Endothelial cell of umbilical vein (primary cell): ENCODE data around the gene CMTM3. TPM values are rescaled to one million over a fixed set of nuclear protein-coding genes. Genes with fewer than 3 reads are reported as not detected.
"Not testable (repeated sequence)": the region's sequence is repeated elsewhere in the genome, so short reads cannot be mapped to it uniquely, and the experiment has no call there.

Experiments
- BruUV-seq: library from RNA; stranded (reverse); fragments of 400-500 nt; replicated peaks from 2 replicates; lab custom pipeline; 2021; lab: Mats Ljungman, UMichigan
- CTCF ChIA-PET: fragments of 300-600, 350-600 bp; sonication (Branson Sonifier 250); formaldehyde crosslinking; loops from one replicate; lab custom pipeline; 2021; ENCODE audit warnings: antibody characterized with exemption, inconsistent platforms; lab: Charles Lee
- POLR2A ChIA-PET: fragments of 300-600, 350-600 bp; sonication (Branson Sonifier 250); formaldehyde crosslinking; loops from one replicate; lab custom pipeline; 2021; ENCODE audit warnings: antibody characterized with exemption, inconsistent platforms; lab: Charles Lee
- DNase-seq: peaks from one replicate; pipeline ENCODE4 v3.0.0-alpha.2; 2011; ENCODE audit warnings: low read depth, low spot score
- FAIRE-seq: peaks from 2 replicates; lab custom pipeline; 2011; peaks lifted over from hg19 to GRCh38; lab: Jason Lieb, UNC
- H2AFZ ChIP-seq: 2 replicates; pipeline ENCODE4 v1.6.0; 2012; ENCODE audit warnings: low read depth, low read length, control low read depth, inconsistent platforms
- H3K27ac ChIP-seq: 2 replicates; pipeline ENCODE4 v1.5.1; 2011; ENCODE audit warnings: low read depth, mild to moderate bottlenecking, control low read depth, low read length, moderate library complexity; ENCODE audit not compliant: insufficient read depth
- H3K27me3 ChIP-seq, 2 experiments: 2 replicates each; pipeline versions ENCODE4 v1.6.0 to v1.6.1; 2011; ENCODE audit warnings: low read length in 2 of 2, mixed read lengths in 1 of 2; ENCODE audit not compliant: control insufficient read depth in 2 of 2, insufficient read depth in 2 of 2
- H3K36me3 ChIP-seq, 2 experiments: 2 replicates in 1 of 2; 3 replicates in 1 of 2; pipeline ENCODE4 v1.5.1; 2011; ENCODE audit warnings: low read length in 2 of 2, mild to moderate bottlenecking in 1 of 2, moderate library complexity in 1 of 2; ENCODE audit not compliant: control insufficient read depth in 2 of 2, insufficient read depth in 2 of 2; ENCODE audit errors: extremely low read depth in 1 of 2
- H3K4me1 ChIP-seq: 3 replicates; pipeline ENCODE4 v1.5.1; 2011; ENCODE audit warnings: mild to moderate bottlenecking, low read length; ENCODE audit not compliant: control insufficient read depth, insufficient read depth; ENCODE audit errors: extremely low read depth
- H3K4me2 ChIP-seq: 2 replicates; pipeline ENCODE4 v1.6.1; 2011; ENCODE audit warnings: low read length, control low read depth, mixed read lengths; ENCODE audit not compliant: insufficient read depth
- H3K4me3 ChIP-seq, 3 experiments: fragments of 200-600 bp in 1 of 3; sonication (generic), shearing (Covaris generic) in 1 of 3; replicated peaks in 1 of 3; 2 replicates each; pipeline ENCODE4 v1.5.1; 2011 to 2016; ENCODE audit warnings: control low read depth in 3 of 3, low read length in 3 of 3, mild to moderate bottlenecking in 2 of 3, inconsistent platforms in 1 of 3, low read depth in 1 of 3, moderate library complexity in 1 of 3; ENCODE audit not compliant: insufficient read depth in 1 of 3
- H3K79me2 ChIP-seq: 2 replicates; pipeline ENCODE4 v1.6.0; 2012; ENCODE audit warnings: low read length, inconsistent platforms; ENCODE audit not compliant: control insufficient read depth, insufficient read depth
- H3K9ac ChIP-seq: replicated peaks from 2 replicates; pipeline ENCODE3; 2011; ENCODE audit warnings: low read length, control low read depth; ENCODE audit not compliant: insufficient read depth; ENCODE audit errors: extremely low read depth
- H3K9me1 ChIP-seq: replicated peaks from 3 replicates; pipeline ENCODE4 v1.6.0; 2011; ENCODE audit warnings: mild to moderate bottlenecking, low read length; ENCODE audit not compliant: control insufficient read depth, insufficient read depth; ENCODE audit errors: extremely low read depth
- H3K9me3 ChIP-seq: replicated peaks from 2 replicates; pipeline ENCODE4 v1.5.1; 2012; ENCODE audit warnings: low read length, inconsistent platforms; ENCODE audit not compliant: control insufficient read depth, insufficient read depth
- H4K20me1 ChIP-seq: replicated peaks from 2 replicates; pipeline ENCODE3; 2011; ENCODE audit warnings: mild to moderate bottlenecking, low read length; ENCODE audit not compliant: control insufficient read depth, insufficient read depth; ENCODE audit errors: extremely low read depth
- CTCF ChIP-seq, 2 donors: IDR thresholded peaks; 1 replicate in 1 of 2; 2 replicates in 1 of 2; pipeline ENCODE4 v1.5.1; 2011; ENCODE audit warnings: low read length in 2 of 2, mild to moderate bottlenecking in 2 of 2, moderate library complexity in 2 of 2, control low read depth in 1 of 2, inconsistent platforms in 1 of 2, low read depth in 1 of 2; ENCODE audit not compliant: insufficient read depth in 1 of 2; ENCODE audit errors: extremely low read depth in 1 of 2
- EZH2 ChIP-seq: IDR thresholded peaks from 2 replicates; pipeline ENCODE4 v1.6.1; 2012; ENCODE audit warnings: borderline replicate concordance, low read depth, mild to moderate bottlenecking, moderate library complexity, low read length, inconsistent platforms; ENCODE audit not compliant: severe bottlenecking
- FOS ChIP-seq: IDR thresholded peaks from 2 replicates; pipeline ENCODE4 v1.6.1; 2011; ENCODE audit warnings: mild to moderate bottlenecking, low read length, moderate library complexity, borderline replicate concordance; ENCODE audit not compliant: insufficient read depth
- GATA2 ChIP-seq: IDR thresholded peaks from 2 replicates; pipeline ENCODE4 v1.7.0; 2011; ENCODE audit warnings: low read depth, mild to moderate bottlenecking, moderate library complexity, mixed read lengths, low read length; ENCODE audit not compliant: insufficient read length, insufficient read depth
- JUN ChIP-seq: IDR thresholded peaks from 2 replicates; pipeline ENCODE4 v1.6.1; 2011; ENCODE audit warnings: borderline replicate concordance, low read depth; ENCODE audit not compliant: insufficient read length, insufficient read depth
- MAX ChIP-seq: IDR thresholded peaks from 2 replicates; pipeline ENCODE4 v1.6.1; 2011; ENCODE audit not compliant: insufficient read depth, insufficient read length
- MYC ChIP-seq: IDR thresholded peaks from one replicate; pipeline ENCODE4 v1.6.1; 2011; ENCODE audit warnings: mild to moderate bottlenecking, low read depth, low read length
- POLR2A ChIP-seq: IDR thresholded peaks from 2 replicates; pipeline ENCODE4 v1.6.1; 2012; ENCODE audit warnings: low read depth, mild to moderate bottlenecking, control low read depth, low read length
- POLR2AphosphoS5 ChIP-seq: IDR thresholded peaks from 2 replicates; pipeline ENCODE4 v1.6.1; 2012; ENCODE audit warnings: low read depth, mild to moderate bottlenecking, control low read depth, low read length, moderate library complexity; ENCODE audit not compliant: insufficient read depth
- dilution Hi-C: fragments of 300-500 bp; cut with MboI; formaldehyde crosslinking; loops from one replicate; pipeline ENCODE4 v1.15.0; 2019; ENCODE audit warnings: low sequenced_read_pairs; ENCODE audit not compliant: extremely low pct_ligation_motif_present
- intact Hi-C: fragments of 100-400 bp; cut with micrococcal nuclease; formaldehyde crosslinking; loops from one replicate; pipeline ENCODE4 v1.10.0; 2022
- polyA plus RNA-seq, 4 experiments: library from polyadenylated mRNA; depleted of rRNA in 3 of 4; stranded (reverse) in 3 of 4; unstranded in 1 of 4; fragments of >200 nt; gene quantifications; 2 replicates each; pipeline versions ENCODE4 v1.2.1 to v1.2.3, GENCODE V29; 2011 to 2012; ENCODE audit warnings: missing spikeins in 1 of 4
- total RNA-seq: library from RNA; stranded (reverse); gene quantifications from 2 replicates; pipeline ENCODE4 v1.2.3, GENCODE V29; 2021

CMTM3 gene
- total and polyA plus RNA-seq, 2 donors (not counting 3 experiments of a cell fraction or from before 2014, with no cell fraction given): 83.6 to 86.2 TPM

GRCh38 chr16:66610111-66610820, 5.8 kb downstream of the CMTM3 start:
- no peak for FAIRE-seq
- no peak overlapping the region for H3K27ac ChIP-seq
- TF ChIP-seq CTCF (IDR thresholded peaks at IDR 0.05; ENCODE audit: extremely low read depth in 1 of 2, insufficient read depth in 1 of 2, low read depth in 1 of 2, low read length in 2 of 2): no peak
- TF ChIP-seq EZH2: no peak
- TF ChIP-seq JUN: no peak
- no peak for TF ChIP-seq MAX
- no peak for TF ChIP-seq POLR2A
- no peak for TF ChIP-seq MYC
- no peak for TF ChIP-seq FOS
- no peak for TF ChIP-seq POLR2AphosphoS5
- no peak for TF ChIP-seq GATA2
- DNase-seq: no peak
- peaks cover 27% of the 10 kb centered on the region for H3K79me2 ChIP-seq
- H4K20me1 ChIP-seq: no peaks in the 10 kb centered on the region
- no peaks in the 10 kb centered on the region for H3K9me3 ChIP-seq
- H3K4me2 ChIP-seq: no peak overlapping the region
- no peak overlapping the region for H2AFZ ChIP-seq
- H3K9me1 ChIP-seq: no peaks in the 10 kb centered on the region
- H3K27me3 ChIP-seq: no peaks in the 10 kb centered on the region
- intact Hi-C loops (no loop called here), dilution Hi-C loops (no loop called here)
- peaks cover 12% of the 10 kb centered on the region for H3K4me1 ChIP-seq
- no TSS peak for BruUV-seq
- POLR2A ChIA-PET: no interaction called here
- CTCF ChIA-PET: interaction anchor here (3.8 to 6.3 kb wide), 2 partner anchors 41 to 258 kb away, joined by 67 to 171 read pairs; no protein-coding TSS in a partner anchor
- H3K36me3 ChIP-seq: peaks cover 20 to 38% of the 10 kb centered on the region in 2 experiments
- no peak overlapping the region for H3K9ac ChIP-seq
- no peak overlapping the region for H3K4me3 ChIP-seq

- intact Hi-C loops, H3K9me1 ChIP-seq, DNase-seq, H3K9ac ChIP-seq, POLR2A ChIA-PET, H3K4me2 ChIP-seq, H3K9me3 ChIP-seq, H4K20me1 ChIP-seq, H3K27me3 ChIP-seq, BruUV-seq, H3K4me3 ChIP-seq, H3K27ac ChIP-seq, FAIRE-seq, H2AFZ ChIP-seq, H3K4me1 ChIP-seq, dilution Hi-C loops: not testable (repeated sequence)
- peaks cover 20 to 38% of the 10 kb centered on the region in 2 experiments for H3K36me3 ChIP-seq
- CTCF ChIA-PET: interaction anchor here (6.3 kb wide), 1 partner anchor 256 kb away, joined by 171 read pairs; no protein-coding TSS in a partner anchor
- peaks cover 15% of the 10 kb centered on the region for H3K79me2 ChIP-seq
Measured at GRCh38 chr16:66611911-66612310, 7.4 kb downstream of the CMTM3 start.
